GM12891 (cell line): Measurements from ENCODE around the gene PLEKHA8.

Experiments
- POLR2A ChIP-seq: IDR thresholded peaks from 2 replicates; pipeline ENCODE4 v1.6.1; 2011; ENCODE audit warnings: low read depth, low read length, control low read depth
- POLR2AphosphoS5 ChIP-seq: IDR thresholded peaks from 2 replicates; pipeline ENCODE4 v1.6.1; 2011; ENCODE audit warnings: low read depth, low read length, control low read depth
- POU2F2 ChIP-seq: IDR thresholded peaks from 2 replicates; pipeline ENCODE4 v1.6.1; 2011; ENCODE audit warnings: low read depth, mild to moderate bottlenecking, control low read depth, low read length, moderate library complexity
- SPI1 ChIP-seq: IDR thresholded peaks from 2 replicates; pipeline ENCODE4 v1.6.1; 2011; ENCODE audit warnings: low read depth, low read length, control low read depth
- TAF1 ChIP-seq: IDR thresholded peaks from 2 replicates; pipeline ENCODE4 v1.6.1; 2011; ENCODE audit warnings: low read depth, low read length, control low read depth

- TF ChIP-seq TAF1 (no peak), POLR2AphosphoS5 (no peak), POLR2A (no peak), SPI1 (no peak), POU2F2 (no peak)
These were observed 89.7 kb downstream of the PLEKHA8 start for GRCh38 chr7:30117896-30118295.
